GM12878 (cell line): Measurements from ENCODE around the gene ASCC3. TPM values are rescaled to one million over a fixed set of nuclear protein-coding genes. Genes with fewer than 3 reads are reported as not detected.

Experiments
- ATAC-seq: fragments of 200-7000 bp; cut with Tn5 transposase; 3 replicates; pipeline ENCODE4 v1.9.1; 2020; ENCODE audit warnings: mild to moderate bottlenecking, moderate library complexity
- BruUV-seq: library from RNA; stranded (reverse); fragments of 400-500 nt; replicated peaks from 2 replicates; lab custom pipeline; 2021; lab: Mats Ljungman, UMichigan
- CTCF ChIA-PET: fragments of 300-600 bp; sonication (Branson Sonifier 250); formaldehyde crosslinking; extraction: SDS; loops from one replicate; lab custom pipeline; 2021; ENCODE audit warnings: inconsistent platforms; lab: Yijun Ruan, JAX
- POLR2A ChIA-PET: fragments of 350-600 bp; formaldehyde crosslinking; extraction: SDS; loops from one replicate; lab custom pipeline; 2021; ENCODE audit warnings: inconsistent platforms; lab: Charles Lee
- RAD21 ChIA-PET: fragments of 300-600 bp; sonication (Branson Sonifier 250); formaldehyde crosslinking; loops from one replicate; lab custom pipeline; 2023; ENCODE audit warnings: antibody characterized with exemption; ENCODE audit not compliant: unreplicated experiment; lab: Charles Lee
- SMC1A ChIA-PET: fragments of 300-600 bp; sonication (Branson Sonifier 250); formaldehyde crosslinking; loops from one replicate; lab custom pipeline; 2023; ENCODE audit not compliant: unreplicated experiment, uncharacterized antibody; lab: Charles Lee
- DNase-seq: peaks from one replicate; pipeline ENCODE4 v3.0.0-alpha.2; 2011; ENCODE audit warnings: low read depth, low spot score
- FAIRE-seq: peaks from 3 replicates; lab custom pipeline; 2011; peaks lifted over from hg19 to GRCh38; lab: Jason Lieb, UNC
- H2AFZ ChIP-seq: 2 replicates; pipeline ENCODE4 v1.6.0; 2011; ENCODE audit warnings: low read depth, low read length, control low read depth; ENCODE audit not compliant: control insufficient read depth
- H3K27ac ChIP-seq: 2 replicates; pipeline ENCODE4 v1.5.1; 2011; ENCODE audit warnings: control low read depth; ENCODE audit not compliant: control insufficient read depth, insufficient read depth
- H3K27me3 ChIP-seq, 2 experiments: replicated peaks in 1 of 2; 2 replicates each; pipeline versions ENCODE4 v1.6.0 to v1.6.1; 2011; ENCODE audit warnings: low read length in 1 of 2; ENCODE audit not compliant: control insufficient read depth in 2 of 2, insufficient read depth in 2 of 2
- H3K36me3 ChIP-seq, 2 experiments: 2 replicates each; pipeline ENCODE4 v1.5.1; 2011; ENCODE audit warnings: low read length in 1 of 2; ENCODE audit not compliant: control insufficient read depth in 2 of 2, insufficient read depth in 2 of 2
- H3K4me1 ChIP-seq: 2 replicates; pipeline ENCODE4 v1.6.1; 2011; ENCODE audit warnings: mild to moderate bottlenecking, low read length, moderate library complexity, mixed read lengths; ENCODE audit not compliant: control insufficient read depth, insufficient read depth
- H3K4me2 ChIP-seq: 2 replicates; pipeline ENCODE4 v1.6.0; 2011; ENCODE audit warnings: control low read depth; ENCODE audit not compliant: control insufficient read depth, insufficient read depth
- H3K4me3 ChIP-seq: fragments of 200-600 bp; sonication (generic); 2 replicates; pipeline ENCODE4 v1.5.1; 2016
- H3K79me2 ChIP-seq: 2 replicates; pipeline ENCODE4 v1.6.0; 2011; ENCODE audit warnings: low read length; ENCODE audit not compliant: control insufficient read depth, insufficient read depth
- H3K9ac ChIP-seq: 2 replicates; pipeline ENCODE4 v1.8.0; 2011; ENCODE audit warnings: low read length, control low read depth, mixed read lengths; ENCODE audit not compliant: control insufficient read depth, insufficient read depth
- H3K9me3 ChIP-seq: replicated peaks from 3 replicates; pipeline ENCODE4 v1.5.1; 2011; ENCODE audit warnings: mild to moderate bottlenecking, low read length; ENCODE audit not compliant: control insufficient read depth, insufficient read depth
- H4K20me1 ChIP-seq: 2 replicates; pipeline ENCODE4 v1.6.0; 2011; ENCODE audit not compliant: control insufficient read depth, insufficient read depth
- ATF2 ChIP-seq: IDR thresholded peaks from 2 replicates; pipeline ENCODE4 v1.6.1; 2012; ENCODE audit warnings: low read length, inconsistent platforms
- BCL11A ChIP-seq: IDR thresholded peaks from 2 replicates; pipeline ENCODE4 v1.6.1; 2011; ENCODE audit warnings: low read depth, low read length
- BCL3 ChIP-seq: IDR thresholded peaks from 2 replicates; pipeline ENCODE4 v1.6.1; 2011; ENCODE audit warnings: borderline replicate concordance, low read depth, mild to moderate bottlenecking, moderate library complexity, low read length; ENCODE audit not compliant: insufficient read depth, poor library complexity, severe bottlenecking
- MEF2A ChIP-seq: IDR thresholded peaks from 2 replicates; pipeline ENCODE4 v1.6.1; 2011; ENCODE audit warnings: low read depth, mild to moderate bottlenecking, low read length, moderate library complexity; ENCODE audit not compliant: insufficient read depth
- MTA3 ChIP-seq: IDR thresholded peaks from 2 replicates; pipeline ENCODE4 v1.6.1; 2012; ENCODE audit warnings: low read length, inconsistent platforms, borderline replicate concordance
- SRF ChIP-seq, 2 experiments: IDR thresholded peaks; 2 replicates each; pipeline ENCODE4 v1.6.1; 2011; ENCODE audit warnings: low read depth in 2 of 2, low read length in 2 of 2, mild to moderate bottlenecking in 1 of 2, moderate library complexity in 1 of 2
- TAF1 ChIP-seq: IDR thresholded peaks from 2 replicates; pipeline ENCODE4 v1.6.1; 2011; ENCODE audit warnings: mild to moderate bottlenecking, low read depth, low read length, borderline replicate concordance
- TARDBP ChIP-seq: IDR thresholded peaks from 2 replicates; pipeline ENCODE4 v1.6.1; 2016; ENCODE audit warnings: borderline replicate concordance
- ZNF384 ChIP-seq: IDR thresholded peaks from 2 replicates; pipeline ENCODE4 v1.6.1; 2012; ENCODE audit warnings: low read depth, mild to moderate bottlenecking, low read length, improper control_type of control experiment, borderline replicate concordance
- ZNF622 ChIP-seq: fragments of 450-650 bp; IDR thresholded peaks from 2 replicates; pipeline ENCODE4 v1.6.1; 2017; ENCODE audit warnings: mild to moderate bottlenecking, inconsistent platforms
- ZSCAN29 ChIP-seq: fragments of 450-650 bp; IDR thresholded peaks from 2 replicates; pipeline ENCODE4 v1.6.1; 2017; ENCODE audit warnings: mild to moderate bottlenecking, moderate library complexity
- WGBS: methylation state at CpG from one replicate; pipeline ENCODE4 v1.1.6; 2016; ENCODE audit warnings: low lambda C conversion rate; ENCODE audit not compliant: insufficient replicate concordance, insufficient coverage; ENCODE audit errors: missing lambda C conversion rate; 5-methylcytosine and 5-hydroxymethylcytosine counted together
- in situ Hi-C: fragments of 300-500 bp; cut with MboI; formaldehyde crosslinking; loops from 9 replicates; pipeline ENCODE4 v1.14.3; 2018; ENCODE audit warnings: mixed read lengths
- intact Hi-C: fragments of 100-400 bp; cut with micrococcal nuclease; formaldehyde crosslinking; loops from one replicate; pipeline ENCODE4 v1.14.2; 2022; ENCODE audit not compliant: unreplicated experiment
- polyA plus RNA-seq, 11 experiments: library from polyadenylated mRNA; depleted of rRNA in 4 of 11; unstranded in 6 of 11; stranded (reverse) in 5 of 11; fragments of >200 nt; fragmentation: Nextera tagmentation in 4 of 11; fragmentation: Illumina TruSeq in 1 of 11; extraction: Ambion mirVana in 4 of 11; extraction: Trizol in 1 of 11; gene quantifications; 1 replicate in 1 of 11; 2 replicates in 10 of 11; pipeline versions ENCODE4 v1.2.1 to v1.2.3, GENCODE V29; 2011 to 2016; ENCODE audit warnings: inconsistent platforms in 2 of 11, missing spikeins in 2 of 11, low read depth in 1 of 11
- total RNA-seq, 4 experiments: library from RNA; depleted of rRNA in 3 of 4; stranded (reverse); fragments of >200 nt in 3 of 4; fragmentation: Illumina TruSeq in 1 of 4; extraction: Trizol in 1 of 4; gene quantifications; 2 replicates each; pipeline versions ENCODE4 v1.2.1 to v1.2.3, GENCODE V29; 2013 to 2021
- TF ChIP-seq, protein P1 (sequence below): IDR thresholded peaks from 2 replicates; pipeline ENCODE4 v1.6.1; 2012; ENCODE audit warnings: low read depth, low read length, improper control_type of control experiment
- TF ChIP-seq, protein P2 (sequence below): fragments of 450-650 bp; IDR thresholded peaks from 2 replicates; pipeline ENCODE4 v1.6.1; 2017; ENCODE audit warnings: mild to moderate bottlenecking, moderate library complexity
- TF ChIP-seq, protein P3 (sequence below): fragments of 150-350 bp; IDR thresholded peaks from 2 replicates; pipeline ENCODE4 v1.6.1; 2014; ENCODE audit warnings: mild to moderate bottlenecking, low read depth, low read length

ASCC3 gene
- total and polyA plus RNA-seq, 10 of the 15 experiments (the other 5 are each of a cell fraction or from before 2014, with no cell fraction given) = 19.9 to 76.2 (median 55.9) TPM

DNA sequence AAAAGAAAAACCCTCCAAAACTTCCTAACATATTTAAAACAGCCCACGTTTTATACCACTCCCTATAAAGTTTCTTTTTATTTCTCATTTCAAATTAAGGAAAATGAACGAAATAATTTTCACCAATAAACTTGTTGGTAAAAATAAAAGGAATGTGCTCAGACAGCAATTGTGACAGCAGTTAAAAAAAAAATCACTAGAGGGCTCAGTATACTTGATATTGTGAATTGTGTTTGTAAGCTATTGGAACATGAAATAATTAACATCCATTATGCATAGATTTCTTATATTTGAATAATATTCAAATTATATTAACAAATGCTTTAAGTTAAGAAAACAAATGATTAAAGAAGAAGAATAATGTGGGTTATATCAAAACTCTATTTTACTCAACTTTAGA is 105.5 kb downstream of the ASCC3 start:
- CTCF ChIA-PET = interaction anchor here (0.9 to 1.5 kb wide), 3 partner anchors 9 to 451 kb away, joined by 3 read pairs; no protein-coding TSS in a partner anchor
- no peak for FAIRE-seq
- H3K27me3 ChIP-seq = no peaks in the 10 kb centered on the region

More for the DNA sequence above, 105.5 kb downstream of the ASCC3 start:
- TF ChIP-seq ZNF384 (no peak), ZSCAN29 (no peak), SRF (IDR thresholded peaks at IDR 0.05; ENCODE audit: low read depth in 2 of 2, low read length in 2 of 2) (no peak), ZNF622 (no peak), TARDBP (no peak), BCL3 (no peak), TAF1 (no peak), BCL11A (no peak), ATF2 (no peak), MEF2A (no peak), MTA3 (no peak)
- TF ChIP-seq, protein P1, sequence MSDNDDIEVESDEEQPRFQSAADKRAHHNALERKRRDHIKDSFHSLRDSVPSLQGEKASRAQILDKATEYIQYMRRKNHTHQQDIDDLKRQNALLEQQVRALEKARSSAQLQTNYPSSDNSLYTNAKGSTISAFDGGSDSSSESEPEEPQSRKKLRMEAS = no peak
- TF ChIP-seq, protein P2, sequence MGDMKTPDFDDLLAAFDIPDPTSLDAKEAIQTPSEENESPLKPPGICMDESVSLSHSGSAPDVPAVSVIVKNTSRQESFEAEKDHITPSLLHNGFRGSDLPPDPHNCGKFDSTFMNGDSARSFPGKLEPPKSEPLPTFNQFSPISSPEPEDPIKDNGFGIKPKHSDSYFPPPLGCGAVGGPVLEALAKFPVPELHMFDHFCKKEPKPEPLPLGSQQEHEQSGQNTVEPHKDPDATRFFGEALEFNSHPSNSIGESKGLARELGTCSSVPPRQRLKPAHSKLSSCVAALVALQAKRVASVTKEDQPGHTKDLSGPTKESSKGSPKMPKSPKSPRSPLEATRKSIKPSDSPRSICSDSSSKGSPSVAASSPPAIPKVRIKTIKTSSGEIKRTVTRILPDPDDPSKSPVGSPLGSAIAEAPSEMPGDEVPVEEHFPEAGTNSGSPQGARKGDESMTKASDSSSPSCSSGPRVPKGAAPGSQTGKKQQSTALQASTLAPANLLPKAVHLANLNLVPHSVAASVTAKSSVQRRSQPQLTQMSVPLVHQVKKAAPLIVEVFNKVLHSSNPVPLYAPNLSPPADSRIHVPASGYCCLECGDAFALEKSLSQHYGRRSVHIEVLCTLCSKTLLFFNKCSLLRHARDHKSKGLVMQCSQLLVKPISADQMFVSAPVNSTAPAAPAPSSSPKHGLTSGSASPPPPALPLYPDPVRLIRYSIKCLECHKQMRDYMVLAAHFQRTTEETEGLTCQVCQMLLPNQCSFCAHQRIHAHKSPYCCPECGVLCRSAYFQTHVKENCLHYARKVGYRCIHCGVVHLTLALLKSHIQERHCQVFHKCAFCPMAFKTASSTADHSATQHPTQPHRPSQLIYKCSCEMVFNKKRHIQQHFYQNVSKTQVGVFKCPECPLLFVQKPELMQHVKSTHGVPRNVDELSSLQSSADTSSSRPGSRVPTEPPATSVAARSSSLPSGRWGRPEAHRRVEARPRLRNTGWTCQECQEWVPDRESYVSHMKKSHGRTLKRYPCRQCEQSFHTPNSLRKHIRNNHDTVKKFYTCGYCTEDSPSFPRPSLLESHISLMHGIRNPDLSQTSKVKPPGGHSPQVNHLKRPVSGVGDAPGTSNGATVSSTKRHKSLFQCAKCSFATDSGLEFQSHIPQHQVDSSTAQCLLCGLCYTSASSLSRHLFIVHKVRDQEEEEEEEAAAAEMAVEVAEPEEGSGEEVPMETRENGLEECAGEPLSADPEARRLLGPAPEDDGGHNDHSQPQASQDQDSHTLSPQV = no peak
- TF ChIP-seq, protein P3, sequence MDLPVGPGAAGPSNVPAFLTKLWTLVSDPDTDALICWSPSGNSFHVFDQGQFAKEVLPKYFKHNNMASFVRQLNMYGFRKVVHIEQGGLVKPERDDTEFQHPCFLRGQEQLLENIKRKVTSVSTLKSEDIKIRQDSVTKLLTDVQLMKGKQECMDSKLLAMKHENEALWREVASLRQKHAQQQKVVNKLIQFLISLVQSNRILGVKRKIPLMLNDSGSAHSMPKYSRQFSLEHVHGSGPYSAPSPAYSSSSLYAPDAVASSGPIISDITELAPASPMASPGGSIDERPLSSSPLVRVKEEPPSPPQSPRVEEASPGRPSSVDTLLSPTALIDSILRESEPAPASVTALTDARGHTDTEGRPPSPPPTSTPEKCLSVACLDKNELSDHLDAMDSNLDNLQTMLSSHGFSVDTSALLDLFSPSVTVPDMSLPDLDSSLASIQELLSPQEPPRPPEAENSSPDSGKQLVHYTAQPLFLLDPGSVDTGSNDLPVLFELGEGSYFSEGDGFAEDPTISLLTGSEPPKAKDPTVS = no peak
- no TSS peak for BruUV-seq
- DNase-seq = no peak
- in situ Hi-C loops = no loop called here
- Histone ChIP-seq H4K20me1 (no peaks in the 10 kb centered on the region), H3K4me2 (no peak overlapping the region), H3K27ac (no peak overlapping the region), H3K79me2 (no peaks in the 10 kb centered on the region), H3K9ac (no peak overlapping the region), H3K4me3 (no peak overlapping the region), H3K9me3 (no peaks in the 10 kb centered on the region), H3K36me3 (no peaks in the 10 kb centered on the region), H3K4me1 (no peaks in the 10 kb centered on the region), H2AFZ (no peak overlapping the region)
- POLR2A ChIA-PET = no interaction called here
- intact Hi-C loops = loop anchor here (10.0 kb wide), 1 partner anchor 449 kb away; no protein-coding TSS in a partner anchor
- 100% methylated on average over 2 of the region's 2 CpGs for whole genome bisulfite sequencing
- SMC1A ChIA-PET = no interaction called here
- RAD21 ChIA-PET = interaction anchor here (0.8 kb wide), 1 partner anchor 105 kb away, joined by 3 read pairs; no protein-coding TSS in a partner anchor
- no peak for ATAC-seq
